Common myeloid progenitor, CD34-positive (primary cell): ENCODE measurements around the gene GPR68.

Experiments used
- CTCF ChIA-PET: fragments of 350-600 bp; sonication (Branson Sonifier 250); formaldehyde crosslinking; loops from one replicate; lab custom pipeline; 2021; ENCODE audit warnings: antibody characterized with exemption; lab: Charles Lee
- POLR2A ChIA-PET: fragments of 350-600 bp; sonication (Branson Sonifier 250); formaldehyde crosslinking; loops from one replicate; lab custom pipeline; 2021; ENCODE audit warnings: antibody characterized with exemption; lab: Charles Lee
- DNase-seq, 3 donors: peaks; one replicate each; pipeline versions ENCODE4 v3.0.0 to v3.0.0-alpha.2; 2013
- H3K27ac ChIP-seq, 2 experiments: 1 replicate in 1 of 2; 2 replicates in 1 of 2; pipeline ENCODE4 v1.7.0; 2013; ENCODE audit warnings: inconsistent platforms in 2 of 2, low read length in 2 of 2, mild to moderate bottlenecking in 2 of 2, low read depth in 1 of 2, moderate library complexity in 1 of 2; ENCODE audit not compliant: severe bottlenecking in 2 of 2, insufficient read depth in 1 of 2, poor library complexity in 1 of 2
- H3K27me3 ChIP-seq, 5 experiments: replicated peaks in 2 of 5; 1 replicate in 3 of 5; 2 replicates in 2 of 5; pipeline versions ENCODE4 v1.6.1 to v1.7.0; 2013; ENCODE audit warnings: low read length in 4 of 5, mild to moderate bottlenecking in 2 of 5, moderate library complexity in 2 of 5, inconsistent platforms in 1 of 5; ENCODE audit not compliant: insufficient read depth in 5 of 5, control insufficient read depth in 4 of 5
- H3K36me3 ChIP-seq, 4 experiments: 1 replicate in 2 of 4; 2 replicates in 2 of 4; pipeline versions ENCODE4 v1.6.1 to v1.7.0; 2013; ENCODE audit warnings: low read length in 3 of 4, control low read depth in 1 of 4, mild to moderate bottlenecking in 1 of 4; ENCODE audit not compliant: control insufficient read depth in 4 of 4, insufficient read depth in 4 of 4
- H3K4me1 ChIP-seq, 4 experiments: 1 replicate in 3 of 4; 2 replicates in 1 of 4; pipeline versions ENCODE4 v1.6.1 to v1.7.1; 2013; ENCODE audit warnings: low read length in 3 of 4, mild to moderate bottlenecking in 3 of 4, control low read depth in 1 of 4, inconsistent platforms in 1 of 4, moderate library complexity in 1 of 4; ENCODE audit not compliant: control insufficient read depth in 4 of 4, insufficient read depth in 4 of 4; ENCODE audit errors: control extremely low read depth in 1 of 4
- H3K4me3 ChIP-seq, 7 experiments: 1 replicate in 4 of 7; 2 replicates in 3 of 7; pipeline versions ENCODE4 v1.5.1 to v1.7.0; 2013; ENCODE audit warnings: mild to moderate bottlenecking in 7 of 7, low read length in 6 of 7, moderate library complexity in 6 of 7, inconsistent platforms in 2 of 7, low read depth in 2 of 7, control low read depth in 1 of 7; ENCODE audit not compliant: insufficient read depth in 4 of 7, control insufficient read depth in 1 of 7; ENCODE audit errors: extremely low read depth in 1 of 7
- H3K9me3 ChIP-seq, 5 experiments: 1 replicate in 4 of 5; 2 replicates in 1 of 5; pipeline versions ENCODE4 v1.6.1 to v1.7.1; 2013; ENCODE audit warnings: low read length in 4 of 5, mild to moderate bottlenecking in 2 of 5, inconsistent platforms in 1 of 5, low read depth in 1 of 5, moderate library complexity in 1 of 5; ENCODE audit not compliant: control insufficient read depth in 4 of 5, insufficient read depth in 2 of 5; ENCODE audit errors: control extremely low read depth in 1 of 5
- WGBS: methylation state at CpG from one replicate; pipeline ENCODE4 v1.1.5; 2013; ENCODE audit not compliant: insufficient coverage; 5-methylcytosine and 5-hydroxymethylcytosine counted together

GPR68 gene

DNA sequence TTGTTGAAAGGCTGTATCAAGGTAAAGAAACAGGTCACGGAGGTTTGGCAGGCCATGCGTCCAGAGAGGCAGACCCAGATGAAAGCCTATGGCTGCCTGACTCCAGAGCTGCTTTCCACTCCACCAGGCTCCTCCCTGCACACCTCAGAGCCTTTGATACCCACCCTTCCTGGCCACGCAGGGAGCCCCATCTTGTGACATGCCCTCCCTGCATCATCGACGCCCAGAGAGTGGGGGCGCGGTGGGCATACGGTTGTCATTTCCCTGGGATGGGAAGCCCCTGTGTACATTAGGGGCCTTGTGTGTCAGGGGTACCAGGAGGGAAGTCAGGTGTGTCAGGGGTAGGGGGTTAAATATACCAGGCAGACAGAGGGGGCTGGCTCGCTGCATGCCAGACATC, 30.3 kb upstream of the GPR68 start:
- Histone ChIP-seq H3K27me3 (no peaks in the 10 kb centered on the region), H3K4me1 (no peaks in the 10 kb centered on the region), H3K27ac (no peak overlapping the region), H3K4me3 (no peak overlapping the region), H3K9me3 (no peaks in the 10 kb centered on the region), H3K36me3 (peaks cover 19 to 84% (median 57%) of the 10 kb centered on the region in 4 experiments)
- DNase-seq = no peak
- 96% methylated on average over 4 of the region's 9 CpGs for WGBS
- ChIA-PET CTCF (interaction anchor here (0.9 to 2.2 kb wide), 3 partner anchors 9 to 13 kb away, joined by 4 to 7 read pairs (median 6); no protein-coding TSS in a partner anchor), POLR2A (no interaction called here)

- Histone ChIP-seq H3K9me3 (no peaks in the 10 kb centered on the region), H3K27me3 (no peaks in the 10 kb centered on the region), H3K4me1 (no peaks in the 10 kb centered on the region), H3K27ac (no peak overlapping the region), H3K36me3 (peaks cover 16 to 78% (median 50%) of the 10 kb centered on the region in 4 experiments), H3K4me3 (no peak overlapping the region)
- 98% methylated on average over 12 of the region's 13 CpGs for WGBS
- CTCF ChIA-PET = interaction anchor here (0.9 to 2.2 kb wide), 3 partner anchors 9 to 13 kb away, joined by 4 to 7 read pairs (median 6); no protein-coding TSS in a partner anchor
- POLR2A ChIA-PET = no interaction called here
- DNase-seq = no peak
These were observed 29.4 kb upstream of the GPR68 start for GRCh38 chr14:91273885-91274273.

- Histone ChIP-seq H3K4me1 (no peaks in the 10 kb centered on the region), H3K27ac (no peak overlapping the region), H3K9me3 (no peaks in the 10 kb centered on the region), H3K27me3 (no peaks in the 10 kb centered on the region), H3K4me3 (no peak overlapping the region), H3K36me3 (peaks cover 16 to 73% (median 46%) of the 10 kb centered on the region in 4 experiments)
- ChIA-PET POLR2A (no interaction called here), CTCF (interaction anchor here (2.1 to 2.2 kb wide), 2 partner anchors 10 to 14 kb away, joined by 6 to 7 read pairs; no protein-coding TSS in a partner anchor)
- no peak for DNase-seq
- WGBS = 94% methylated on average over 15 of the region's 27 CpGs
These were observed 28.9 kb upstream of the GPR68 start for GRCh38 chr14:91273273-91273884.

DNA sequence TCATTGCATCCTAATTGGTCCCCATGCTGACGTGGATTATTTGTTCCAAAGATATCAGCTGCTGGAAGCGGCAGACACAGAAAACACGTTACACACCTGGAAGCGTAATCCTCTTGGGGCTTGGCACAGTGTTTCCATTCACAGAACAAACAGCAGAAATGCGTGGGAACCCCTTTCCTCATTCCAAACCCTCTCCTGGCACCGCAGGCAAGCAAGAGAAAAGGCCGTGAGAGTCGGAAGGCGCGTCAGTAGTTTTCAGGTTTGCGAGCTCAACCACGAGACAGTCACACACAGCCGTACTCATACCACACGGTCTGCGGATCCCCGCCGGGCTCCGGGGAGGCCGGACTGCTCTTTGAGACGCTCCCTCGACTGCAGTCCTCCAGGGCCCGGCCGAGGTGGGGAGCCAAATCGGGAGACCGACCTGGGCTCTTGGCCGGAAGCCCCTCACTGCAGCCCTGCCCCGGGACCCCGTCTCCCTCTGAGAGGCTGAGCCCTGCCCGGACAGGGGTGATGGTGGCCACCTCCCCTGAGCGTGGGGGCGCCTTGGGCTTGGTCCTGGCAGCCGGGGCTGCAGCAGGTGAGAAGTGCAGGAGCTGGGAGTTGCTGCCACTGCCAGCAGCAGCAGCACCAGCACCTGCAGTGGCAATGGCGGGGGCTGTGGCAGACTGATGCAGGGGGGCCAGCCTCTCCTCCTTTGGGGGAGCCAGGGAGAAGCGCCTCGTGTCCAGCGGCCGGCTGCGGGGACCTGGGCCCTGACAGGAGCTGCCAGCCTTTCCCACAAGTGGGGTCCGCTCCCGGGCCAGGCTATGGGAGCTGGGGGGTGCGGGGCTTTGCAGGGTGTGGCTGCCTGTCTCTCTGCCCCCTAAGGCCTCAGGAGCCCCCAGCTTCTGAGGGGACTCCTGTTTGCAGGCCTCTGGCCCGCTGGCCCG, 28.1 kb upstream of the GPR68 start:
- ChIA-PET POLR2A (no interaction called here), CTCF (interaction anchor here (0.7 kb wide), 1 partner anchor 14 kb away, joined by 3 read pairs; no protein-coding TSS in a partner anchor)
- Histone ChIP-seq H3K27me3 (no peaks in the 10 kb centered on the region), H3K36me3 (peaks cover 14 to 65% (median 39%) of the 10 kb centered on the region in 4 experiments), H3K27ac (no peak overlapping the region), H3K9me3 (no peaks in the 10 kb centered on the region), H3K4me1 (no peaks in the 10 kb centered on the region), H3K4me3 (no peak overlapping the region)
- DNase-seq = no peak
- WGBS = 95% methylated on average over 34 of the region's 43 CpGs

- WGBS = 97% methylated on average over 8 of the region's 9 CpGs
- POLR2A ChIA-PET = no interaction called here
These were observed 27.1 kb upstream of the GPR68 start for GRCh38 chr14:91271639-91272038.

GRCh38 chr14:91270619-91271018, 26.1 kb upstream of the GPR68 start:
- Histone ChIP-seq H3K27ac (no peak overlapping the region), H3K36me3 (peaks cover 5 to 48% (median 26%) of the 10 kb centered on the region in 4 experiments), H3K4me3 (no peak overlapping the region), H3K9me3 (no peaks in the 10 kb centered on the region), H3K27me3 (peaks cover 0 to 4% (median 3%) of the 10 kb centered on the region in 5 experiments), H3K4me1 (no peaks in the 10 kb centered on the region)
- CTCF ChIA-PET = interaction anchor here (0.6 to 1.6 kb wide), 3 partner anchors 10 to 17 kb away, joined by 3 to 7 read pairs (median 4); no protein-coding TSS in a partner anchor
- DNase-seq = no peak
- WGBS = 100% methylated on average over 2 of the region's 8 CpGs
- POLR2A ChIA-PET = no interaction called here

More at GRCh38 chr14:91271639-91272038, 27.1 kb upstream of the GPR68 start:
- Histone ChIP-seq H3K9me3 (no peaks in the 10 kb centered on the region), H3K27me3 (no peaks in the 10 kb centered on the region), H3K4me1 (no peaks in the 10 kb centered on the region), H3K4me3 (no peak overlapping the region), H3K27ac (no peak overlapping the region), H3K36me3 (peaks cover 7 to 55% (median 32%) of the 10 kb centered on the region in 4 experiments)
- no peak for DNase-seq
- CTCF ChIA-PET = no interaction called here
